A673 (cell line): ENCODE results near the gene TPI1. TPM values are rescaled to one million over a fixed set of nuclear protein-coding genes. Genes with fewer than 3 reads are reported as not detected.

Experiments used
- BruUV-seq: library from RNA; stranded (reverse); fragments of 400-500 nt; replicated peaks from 2 replicates; lab custom pipeline; 2021; lab: Mats Ljungman, UMichigan
- CTCF ChIA-PET: fragments of 300-600 bp; sonication (Branson Sonifier 250); formaldehyde crosslinking; loops from one replicate; lab custom pipeline; 2022; ENCODE audit warnings: antibody characterized with exemption; lab: Charles Lee
- POLR2A ChIA-PET: fragments of 300-600 bp; sonication (Branson Sonifier 250); formaldehyde crosslinking; loops from one replicate; lab custom pipeline; 2022; ENCODE audit warnings: antibody characterized with exemption; ENCODE audit not compliant: low non-redundant PET; lab: Charles Lee
- DNase-seq: peaks from one replicate; pipeline ENCODE4 v3.0.0-alpha.2; 2015; ENCODE audit warnings: low spot score
- H3K27ac ChIP-seq: fragments of 200-600 bp; sonication (generic); 2 replicates; pipeline ENCODE4 v1.5.1; 2016; ENCODE audit warnings: mixed run types, low read depth, mild to moderate bottlenecking, mixed read lengths, antibody characterized with exemption, low read length; ENCODE audit not compliant: poor library complexity, severe bottlenecking
- H3K27me3 ChIP-seq: fragments of 200-600 bp; sonication (generic); replicated peaks from 2 replicates; pipeline ENCODE4 v1.6.1; 2017; ENCODE audit warnings: mixed run types, low read depth, mild to moderate bottlenecking, mixed read lengths, antibody characterized with exemption, low read length; ENCODE audit not compliant: insufficient read depth, poor library complexity
- H3K36me3 ChIP-seq: fragments of 200-600 bp; sonication (generic); 2 replicates; pipeline ENCODE4 v1.6.1; 2016; ENCODE audit warnings: mixed run types, mild to moderate bottlenecking, mixed read lengths, antibody characterized with exemption, low read length; ENCODE audit not compliant: insufficient read depth, poor library complexity, severe bottlenecking
- H3K4me1 ChIP-seq: fragments of 200-600 bp; sonication (generic); 2 replicates; pipeline ENCODE4 v1.6.1; 2017; ENCODE audit warnings: mixed run types, mild to moderate bottlenecking, mixed read lengths, antibody characterized with exemption, low read length; ENCODE audit not compliant: insufficient read depth, poor library complexity, severe bottlenecking
- H3K4me3 ChIP-seq: fragments of 200-600 bp; sonication (generic); 2 replicates; pipeline ENCODE4 v1.5.1; 2016; ENCODE audit warnings: low read depth, mixed run types, mild to moderate bottlenecking, mixed read lengths, low read length; ENCODE audit not compliant: poor library complexity, severe bottlenecking
- H3K9me3 ChIP-seq: fragments of 200-600 bp; sonication (generic); 2 replicates; pipeline ENCODE4 v1.6.1; 2016; ENCODE audit warnings: mixed run types, low read depth, mild to moderate bottlenecking, mixed read lengths, antibody characterized with exemption, low read length; ENCODE audit not compliant: poor library complexity, severe bottlenecking
- EZH2 ChIP-seq: fragments of 200-600 bp; sonication (generic); IDR thresholded peaks from 2 replicates; pipeline ENCODE4 v1.6.1; 2017; ENCODE audit warnings: borderline replicate concordance, low read depth, mild to moderate bottlenecking, mixed read lengths, antibody characterized with exemption, low read length; ENCODE audit not compliant: poor library complexity, severe bottlenecking
- intact Hi-C: fragments of 100-400 bp; cut with micrococcal nuclease; formaldehyde crosslinking; loops from one replicate; pipeline ENCODE4 v1.10.0; 2022; ENCODE audit not compliant: unreplicated experiment
- total RNA-seq: library from RNA; stranded (reverse); gene quantifications from 2 replicates; pipeline ENCODE4 v1.2.3, GENCODE V29; 2021
- TF ChIP-seq, protein P1 (sequence below): fragments of 300-800, 200-600 bp; sonication (generic); conservative IDR thresholded peaks from 2 replicates; pipeline ENCODE4 v1.5.1; 2017; ENCODE audit warnings: low read depth, mild to moderate bottlenecking, antibody characterized with exemption, low read length, moderate library complexity, mixed read lengths

Gene TPI1
- total RNA-seq, 1 experiment from 2014 or later = 1,277 TPM

- peaks cover 66% of the 10 kb centered on the region for H3K36me3 ChIP-seq
- POLR2A ChIA-PET = interaction anchor here (1.0 kb wide), 1 partner anchor 9 kb away, joined by 3 read pairs; no protein-coding TSS in a partner anchor
- DNase-seq = no peak
Measured at GRCh38 chr12:6834873-6835272, 32.5 kb upstream of the TPI1 start.

DNA sequence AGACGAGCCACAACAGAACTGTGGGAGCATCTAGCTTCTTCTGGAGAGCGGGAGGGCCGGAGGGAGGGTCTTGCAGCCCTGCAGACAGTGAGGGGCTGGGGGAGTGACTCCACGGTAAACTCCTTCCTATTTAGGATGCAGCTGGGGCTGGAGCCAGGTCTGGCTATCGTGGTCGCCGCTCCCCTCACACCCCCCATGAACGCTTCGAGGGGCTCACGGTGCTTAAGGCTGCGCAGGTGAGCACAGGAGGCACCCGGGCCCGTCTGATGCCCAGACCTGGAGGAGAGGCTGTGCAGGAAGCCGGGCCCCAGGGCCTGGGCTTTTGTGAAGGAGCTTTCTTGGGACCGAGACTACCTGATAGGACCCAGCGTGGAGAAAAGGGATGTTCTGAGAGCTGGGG is 30.5 kb upstream of the TPI1 start:
- CTCF ChIA-PET = no interaction called here
- POLR2A ChIA-PET = no interaction called here
- Histone ChIP-seq H3K4me3 (no peak overlapping the region), H3K9me3 (no peaks in the 10 kb centered on the region), H3K4me1 (no peaks in the 10 kb centered on the region), H3K27me3 (no peaks in the 10 kb centered on the region), H3K36me3 (peaks cover 51% of the 10 kb centered on the region), H3K27ac (no peak overlapping the region)
- DNase-seq = no peak
- BruUV-seq = no TSS peak
- intact Hi-C loops = no loop called here
- no peak for TF ChIP-seq EZH2
- TF ChIP-seq, protein P1, sequence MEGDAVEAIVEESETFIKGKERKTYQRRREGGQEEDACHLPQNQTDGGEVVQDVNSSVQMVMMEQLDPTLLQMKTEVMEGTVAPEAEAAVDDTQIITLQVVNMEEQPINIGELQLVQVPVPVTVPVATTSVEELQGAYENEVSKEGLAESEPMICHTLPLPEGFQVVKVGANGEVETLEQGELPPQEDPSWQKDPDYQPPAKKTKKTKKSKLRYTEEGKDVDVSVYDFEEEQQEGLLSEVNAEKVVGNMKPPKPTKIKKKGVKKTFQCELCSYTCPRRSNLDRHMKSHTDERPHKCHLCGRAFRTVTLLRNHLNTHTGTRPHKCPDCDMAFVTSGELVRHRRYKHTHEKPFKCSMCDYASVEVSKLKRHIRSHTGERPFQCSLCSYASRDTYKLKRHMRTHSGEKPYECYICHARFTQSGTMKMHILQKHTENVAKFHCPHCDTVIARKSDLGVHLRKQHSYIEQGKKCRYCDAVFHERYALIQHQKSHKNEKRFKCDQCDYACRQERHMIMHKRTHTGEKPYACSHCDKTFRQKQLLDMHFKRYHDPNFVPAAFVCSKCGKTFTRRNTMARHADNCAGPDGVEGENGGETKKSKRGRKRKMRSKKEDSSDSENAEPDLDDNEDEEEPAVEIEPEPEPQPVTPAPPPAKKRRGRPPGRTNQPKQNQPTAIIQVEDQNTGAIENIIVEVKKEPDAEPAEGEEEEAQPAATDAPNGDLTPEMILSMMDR = no peak

More at GRCh38 chr12:6834873-6835272, 32.5 kb upstream of the TPI1 start:
- TF ChIP-seq EZH2 = no peak
- no TSS peak for BruUV-seq
- CTCF ChIA-PET = interaction anchor here (0.9 to 1.4 kb wide), 2 partner anchors 38 to 277 kb away, joined by 5 to 8 read pairs; partner anchors contain the start of gene SPSB2
- H3K9me3 ChIP-seq = no peaks in the 10 kb centered on the region
- intact Hi-C loops = no loop called here
- H3K27me3 ChIP-seq = no peaks in the 10 kb centered on the region
- no peaks in the 10 kb centered on the region for H3K4me1 ChIP-seq
- H3K27ac ChIP-seq = no peak overlapping the region
- H3K4me3 ChIP-seq = no peak overlapping the region

DNA sequence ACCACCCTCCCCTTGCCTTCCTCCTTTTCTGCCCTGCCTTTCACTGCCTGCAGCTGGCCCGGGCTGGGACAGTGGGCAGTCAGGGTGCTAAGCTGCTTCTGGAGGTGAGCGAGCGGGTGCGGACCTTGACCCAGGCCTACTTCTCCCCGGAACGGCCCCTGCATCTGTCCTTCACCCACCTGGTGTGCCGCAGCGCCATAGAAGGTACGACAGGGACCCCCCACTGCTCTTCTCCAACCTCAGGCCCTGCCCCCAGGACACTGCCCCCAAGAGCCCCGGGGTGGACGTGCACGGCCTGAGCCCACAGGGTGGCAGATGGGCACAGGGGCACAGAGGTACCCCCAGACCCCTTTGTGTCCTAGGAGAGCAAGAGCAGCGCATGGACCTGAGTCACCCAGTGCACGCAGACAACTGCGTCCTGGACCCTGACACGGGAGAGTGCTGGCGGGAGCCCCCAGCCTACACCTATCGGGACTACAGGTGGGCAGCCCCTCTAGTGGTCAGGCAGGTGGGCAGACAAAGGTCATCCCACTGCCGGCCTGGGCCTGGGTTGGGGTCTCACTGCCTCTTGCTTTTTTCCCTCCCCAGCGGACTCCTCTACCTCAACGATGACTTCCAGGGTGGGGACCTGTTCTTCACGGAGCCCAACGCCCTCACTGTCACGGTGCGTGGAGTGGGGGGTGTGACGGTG is 29.8 kb upstream of the TPI1 start:
- Histone ChIP-seq H3K27me3 (no peaks in the 10 kb centered on the region), H3K4me1 (no peaks in the 10 kb centered on the region), H3K9me3 (no peaks in the 10 kb centered on the region), H3K36me3 (peaks cover 45% of the 10 kb centered on the region), H3K27ac (no peak overlapping the region), H3K4me3 (no peak overlapping the region)
- no peak for DNase-seq
- BruUV-seq = no TSS peak
- ChIA-PET CTCF (no interaction called here), POLR2A (no interaction called here)
- intact Hi-C loops = no loop called here
- TF ChIP-seq, protein P1 = no peak
- no peak for TF ChIP-seq EZH2

DNA sequence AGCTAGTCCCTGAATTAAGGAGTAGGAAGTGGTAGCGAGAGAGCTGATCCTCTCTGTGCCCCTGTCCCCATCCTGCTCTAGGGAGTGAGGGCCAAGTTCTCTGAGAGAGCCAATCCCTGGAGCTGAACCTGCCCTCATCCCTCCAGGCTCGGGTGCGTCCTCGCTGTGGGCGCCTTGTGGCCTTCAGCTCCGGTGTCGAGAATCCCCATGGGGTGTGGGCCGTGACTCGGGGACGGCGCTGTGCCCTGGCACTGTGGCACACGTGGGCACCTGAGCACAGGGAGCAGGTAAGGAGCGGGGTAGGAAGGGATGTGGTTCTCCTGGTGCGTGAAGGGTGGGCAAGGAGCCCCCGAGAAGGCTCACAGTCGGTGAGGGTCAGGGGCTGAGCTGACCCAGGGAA is 28.5 kb upstream of the TPI1 start:
- TF ChIP-seq EZH2 = no peak
- TF ChIP-seq, protein P1 = no peak
- Histone ChIP-seq H3K27ac (no peak overlapping the region), H3K9me3 (no peaks in the 10 kb centered on the region), H3K4me3 (no peak overlapping the region), H3K4me1 (no peaks in the 10 kb centered on the region), H3K36me3 (peaks cover 41% of the 10 kb centered on the region), H3K27me3 (no peaks in the 10 kb centered on the region)
- no peak for DNase-seq
- BruUV-seq = no TSS peak
- intact Hi-C loops = no loop called here
- POLR2A ChIA-PET = no interaction called here
- CTCF ChIA-PET = interaction anchor here (0.7 kb wide), 1 partner anchor 250 kb away, joined by 4 read pairs; no protein-coding TSS in a partner anchor
